Spleen (tissue), 11 donors: ENCODE results near the gene DYSF. TPM values are rescaled to one million over a fixed set of nuclear protein-coding genes. Genes with fewer than 3 reads are reported as not detected.

Experiments used
- DNase-seq: peaks from one replicate; pipeline ENCODE4 v3.0.0-alpha.2; 2020
- H3K27ac ChIP-seq, 8 donors: fragments of 200-600 bp; sonication (generic) in 7 of 8; 1 replicate in 4 of 8; 2 replicates in 4 of 8; pipeline versions ENCODE4 v1.5.0 to v1.8.0; 2016 to 2021; ENCODE audit warnings: inconsistent platforms in 4 of 8, mild to moderate bottlenecking in 4 of 8, moderate library complexity in 1 of 8
- H3K27me3 ChIP-seq, 7 donors: fragments of 200-600 bp; sonication (generic) in 6 of 7; replicated peaks in 1 of 7; 1 replicate in 4 of 7; 2 replicates in 3 of 7; pipeline versions ENCODE4 v1.5.0 to v1.8.0; 2016 to 2021; ENCODE audit warnings: inconsistent platforms in 3 of 7, mild to moderate bottlenecking in 1 of 7
- H3K36me3 ChIP-seq, 6 donors: fragments of 200-600 bp; sonication (generic) in 5 of 6; 1 replicate in 4 of 6; 2 replicates in 2 of 6; pipeline versions ENCODE4 v1.5.0 to v1.8.0; 2016 to 2021; ENCODE audit warnings: inconsistent platforms in 2 of 6
- H3K4me1 ChIP-seq, 6 donors: fragments of 200-600 bp; sonication (generic) in 5 of 6; 1 replicate in 3 of 6; 2 replicates in 3 of 6; pipeline versions ENCODE4 v1.5.0 to v1.8.0; 2016 to 2021; ENCODE audit warnings: inconsistent platforms in 3 of 6
- H3K4me3 ChIP-seq, 8 donors: fragments of 200-600 bp; sonication (generic) in 7 of 8; 1 replicate in 4 of 8; 2 replicates in 4 of 8; pipeline versions ENCODE4 v1.5.0 to v1.8.0; 2016 to 2021; ENCODE audit warnings: inconsistent platforms in 4 of 8, mild to moderate bottlenecking in 4 of 8, moderate library complexity in 2 of 8
- H3K9me3 ChIP-seq, 8 donors: fragments of 200-600 bp; sonication (generic) in 7 of 8; 1 replicate in 4 of 8; 2 replicates in 4 of 8; pipeline versions ENCODE4 v1.5.0 to v1.8.0; 2016 to 2021; ENCODE audit warnings: inconsistent platforms in 4 of 8
- CTCF ChIP-seq, 11 experiments: fragments of 200-600 bp in 7 of 11; fragments of 450-650 bp in 4 of 11; sonication (generic) in 4 of 11; IDR thresholded peaks in 8 of 11; conservative IDR thresholded peaks in 3 of 11; 1 replicate in 7 of 11; 2 replicates in 4 of 11; pipeline versions ENCODE4 v1.4.0 to v1.8.0; 2016 to 2021; ENCODE audit warnings: antibody characterized with exemption in 11 of 11, inconsistent platforms in 4 of 11, mild to moderate bottlenecking in 1 of 11
- POLR2A ChIP-seq, 3 donors: fragments of 450-650 bp; IDR thresholded peaks; one replicate each; pipeline ENCODE4 v1.5.1; 2017; ENCODE audit warnings: antibody characterized with exemption in 3 of 3, mild to moderate bottlenecking in 1 of 3
- POLR2AphosphoS5 ChIP-seq, 3 donors: sonication (generic); formaldehyde crosslinking; IDR thresholded peaks; one replicate each; pipeline ENCODE4 v1.5.1; 2017; ENCODE audit warnings: antibody characterized with exemption in 3 of 3
- WGBS, 5 donors: extraction: QIAGEN DNeasy Blood & Tissue Kit in 3 of 5; methylation state at CpG; one replicate each; pipeline versions ENCODE4 v1.1.5 to v1.1.7; 2013 to 2018; 5-methylcytosine and 5-hydroxymethylcytosine counted together
- intact Hi-C: fragments of 100-400 bp; cut with DNase I; formaldehyde crosslinking; loops from one replicate; pipeline ENCODE4 v1.15.0; 2023; ENCODE audit warnings: low total_unique reads
- polyA plus RNA-seq, 3 donors: library from polyadenylated mRNA; stranded (reverse); fragments of 200-250 nt; gene quantifications; one replicate each; pipeline ENCODE4 v1.2.1, GENCODE V29; 2013
- total RNA-seq, 7 donors: library from RNA; depleted of rRNA in 3 of 7; stranded (reverse); fragments of >200 nt in 3 of 7; fragmentation: NEBNext Ultra II Directional in 4 of 7; extraction: Animal tissue kit (Norgen Biotek cat#: 25700) in 4 of 7; gene quantifications; one replicate each; pipeline versions ENCODE4 v1.1.0 to v1.2.1, GENCODE V29; 2016 to 2021
- donor health status: healthy with polysubstance abuse.
- donor health status: DM: no; HTN: no; CAD: no; lungs with moderate emphysema.
- donor health status: DM: no; HTN: no; CAD: no.
- donor health status: Bipolar disorder and iron deficiency.
- donor health status: healthy.
- donor health status: DM: no; HTN: no; CAD: no.
- donor health status: DM: yes; HTN: yes; CAD: no.

Gene DYSF
- total and polyA plus RNA-seq, 10 donors, result 4.0 to 287 (median 124) TPM

- peaks cover 0 to 24% (median 15%) of the 10 kb centered on the region in 8 donors for H3K9me3 ChIP-seq
- no peaks in the 10 kb centered on the region for H3K36me3 ChIP-seq
- TF ChIP-seq CTCF (IDR thresholded peaks at IDR 0.05 in 8 of 11, conservative IDR thresholded peaks at IDR 0.05 in 3 of 11), result no peak
- no peak for TF ChIP-seq POLR2A (IDR thresholded peaks at IDR 0.05)
- no peak for TF ChIP-seq POLR2AphosphoS5 (IDR thresholded peaks at IDR 0.05)
- H3K27me3 ChIP-seq, result no peaks in the 10 kb centered on the region
- intact Hi-C loops, result no loop called here
- H3K27ac ChIP-seq, result peak overlapping the region in 2 of 8 donors; percentile 24 to 34
- DNase-seq, result no peak
- H3K4me1 ChIP-seq, result peaks cover 0 to 21% (median 6%) of the 10 kb centered on the region in 6 donors
- WGBS, 5 donors, result 58 to 74% (median 68%) methylated on average over 2 of the region's 2 CpGs
- H3K4me3 ChIP-seq, result no peak overlapping the region
These were observed 268.3 kb downstream of the DYSF start for GRCh38 chr2:71721669-71722068.

GRCh38 chr2:71722286-71722685 lies 268.9 kb downstream of the DYSF start:
- intact Hi-C loops, result no loop called here
- Histone ChIP-seq H3K27me3 (no peaks in the 10 kb centered on the region), H3K4me1 (peaks cover 0 to 15% (median 4%) of the 10 kb centered on the region in 6 donors), H3K4me3 (no peak overlapping the region), H3K36me3 (no peaks in the 10 kb centered on the region), H3K27ac (no peak overlapping the region), H3K9me3 (peaks cover 0 to 24% (median 15%) of the 10 kb centered on the region in 8 donors)
- no peak for DNase-seq
- no peak for TF ChIP-seq POLR2A (IDR thresholded peaks at IDR 0.05)
- no peak for TF ChIP-seq POLR2AphosphoS5 (IDR thresholded peaks at IDR 0.05)
- TF ChIP-seq CTCF (IDR thresholded peaks at IDR 0.05 in 8 of 11, conservative IDR thresholded peaks at IDR 0.05 in 3 of 11), result no peak
- 86 to 94% (median 93%) methylated on average over 1 of the region's 1 CpG for WGBS, 5 donors

GRCh38 chr2:71724793-71725192 lies 271.4 kb downstream of the DYSF start:
- peaks cover 0 to 24% (median 16%) of the 10 kb centered on the region in 8 donors for H3K9me3 ChIP-seq
- H3K36me3 ChIP-seq, result no peaks in the 10 kb centered on the region
- no peak for DNase-seq
- intact Hi-C loops, result no loop called here
- TF ChIP-seq POLR2A (IDR thresholded peaks at IDR 0.05) (no peak), POLR2AphosphoS5 (IDR thresholded peaks at IDR 0.05) (no peak), CTCF (IDR thresholded peaks at IDR 0.05 in 8 of 11, conservative IDR thresholded peaks at IDR 0.05 in 3 of 11) (no peak)
- no peak overlapping the region for H3K27ac ChIP-seq
- H3K4me3 ChIP-seq, result no peak overlapping the region
- WGBS, 5 donors, result 63 to 76% (median 69%) methylated on average over 1 of the region's 1 CpG
- no peaks in the 10 kb centered on the region for H3K27me3 ChIP-seq
- H3K4me1 ChIP-seq, result peaks cover 0 to 3% (median 0%) of the 10 kb centered on the region in 6 donors

- no peak for DNase-seq
- Histone ChIP-seq H3K4me1 (peaks cover 0 to 3% (median 0%) of the 10 kb centered on the region in 6 donors), H3K4me3 (no peak overlapping the region), H3K9me3 (peaks cover 0 to 24% (median 16%) of the 10 kb centered on the region in 8 donors), H3K27ac (no peak overlapping the region), H3K36me3 (no peaks in the 10 kb centered on the region), H3K27me3 (no peaks in the 10 kb centered on the region)
- TF ChIP-seq POLR2AphosphoS5 (IDR thresholded peaks at IDR 0.05) (no peak), POLR2A (IDR thresholded peaks at IDR 0.05) (no peak), CTCF (IDR thresholded peaks at IDR 0.05 in 8 of 11, conservative IDR thresholded peaks at IDR 0.05 in 3 of 11) (no peak)
- intact Hi-C loops, result no loop called here
These were observed 272.5 kb downstream of the DYSF start for GRCh38 chr2:71725836-71726235.
